NCI-H1694 (cell line): Measurements from ENCODE around the gene SLC5A9.
"Not testable (repeated sequence)": the region's sequence is repeated elsewhere in the genome, so short reads cannot be mapped to it uniquely, and the experiment has no call there.

Experiments used
- DNase-seq: peaks from one replicate; lab custom pipeline; 2025; lab: John Stamatoyannopoulos, UW

SLC5A9 gene

GRCh38 chr1:48214366-48214765, 8.2 kb upstream of the SLC5A9 start:
- DNase-seq: not testable (repeated sequence)

- no peak for DNase-seq
Observed at GRCh38 chr1:48214820-48215219, 7.7 kb upstream of the SLC5A9 start.

DNA sequence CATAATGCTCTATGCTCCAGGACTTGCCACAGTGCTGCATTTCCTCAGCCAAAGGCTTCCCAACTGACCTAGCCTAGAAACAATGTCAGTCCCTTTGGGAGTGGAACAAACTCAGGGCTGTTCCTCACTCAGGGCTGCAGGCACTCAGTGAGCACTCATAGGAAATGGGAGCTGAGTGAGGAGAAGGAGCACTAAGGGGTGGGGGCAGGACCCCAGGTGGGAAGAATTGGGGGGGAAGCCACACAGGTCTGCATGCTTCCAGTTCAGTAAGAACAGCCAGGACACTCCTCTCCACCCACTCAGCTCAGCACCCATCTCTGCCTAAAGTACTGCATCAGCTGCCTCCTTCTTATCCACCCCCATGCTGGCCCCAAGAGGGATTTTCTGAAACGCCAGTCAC, 7.3 kb upstream of the SLC5A9 start:
- DNase-seq: no peak

DNA sequence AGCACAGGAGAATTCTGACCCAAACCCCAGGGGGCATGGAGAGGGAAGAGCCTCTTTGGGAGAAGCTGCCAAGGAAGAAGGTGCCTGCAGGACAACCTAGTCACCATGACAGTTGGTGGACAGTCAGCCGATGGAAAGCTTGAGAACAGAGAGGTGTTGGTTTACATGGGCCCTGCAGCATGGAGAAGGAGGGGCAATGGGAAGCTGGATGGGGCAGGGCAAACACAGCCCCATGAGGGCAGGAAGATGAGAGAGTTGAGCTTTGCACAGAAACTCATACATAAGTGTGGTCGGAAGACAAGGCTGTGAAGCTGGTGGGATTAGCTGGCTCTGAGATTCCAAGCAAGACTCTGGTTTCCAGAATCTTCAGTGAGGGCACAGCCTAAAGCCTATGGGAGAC, 6.6 kb upstream of the SLC5A9 start:
- DNase-seq: no peak

DNA sequence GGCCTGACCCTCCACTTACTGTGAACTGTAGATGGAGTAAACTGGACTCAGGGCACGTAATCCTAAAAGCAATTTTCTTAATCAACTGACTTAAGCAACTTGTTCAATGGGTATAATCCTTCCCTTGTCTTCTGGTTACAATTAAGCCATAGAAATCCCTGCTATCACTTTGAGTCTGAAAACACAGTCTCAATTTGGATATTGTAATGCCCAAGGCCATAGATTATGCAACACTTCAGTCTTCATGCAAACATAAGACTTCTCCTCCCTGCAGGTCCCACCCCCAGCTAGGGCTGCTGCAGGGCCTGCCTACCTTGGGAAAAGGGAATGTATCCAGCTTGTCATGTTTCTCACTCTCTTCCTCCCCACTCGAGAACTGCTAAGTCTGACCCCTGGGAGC, 6.2 kb upstream of the SLC5A9 start:
- DNase-seq: no peak

- no peak for DNase-seq
Observed at GRCh38 chr1:48216941-48217340, 5.6 kb upstream of the SLC5A9 start.

- DNase-seq: no peak
Observed at GRCh38 chr1:48217856-48218255, 4.7 kb upstream of the SLC5A9 start.

DNA sequence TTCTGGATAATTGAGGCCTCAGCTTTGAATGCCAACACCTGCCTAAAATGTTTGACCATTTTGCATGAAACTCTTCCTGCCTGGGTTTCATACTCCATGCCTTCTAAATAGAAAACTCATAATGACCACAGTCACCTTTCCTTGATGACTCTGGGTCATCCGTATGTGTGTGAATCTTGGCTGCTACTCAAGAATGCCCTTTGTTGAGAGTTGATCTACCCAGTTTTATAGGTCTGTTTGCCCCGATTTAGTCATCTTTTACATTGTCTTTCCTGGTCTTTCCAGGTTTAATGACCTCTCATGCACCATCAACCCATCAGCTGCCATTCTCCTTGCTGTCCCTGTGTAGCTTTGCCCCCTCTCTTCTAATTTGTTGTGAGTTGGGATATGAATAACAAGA, 2.7 kb upstream of the SLC5A9 start:
- DNase-seq: no peak

DNA sequence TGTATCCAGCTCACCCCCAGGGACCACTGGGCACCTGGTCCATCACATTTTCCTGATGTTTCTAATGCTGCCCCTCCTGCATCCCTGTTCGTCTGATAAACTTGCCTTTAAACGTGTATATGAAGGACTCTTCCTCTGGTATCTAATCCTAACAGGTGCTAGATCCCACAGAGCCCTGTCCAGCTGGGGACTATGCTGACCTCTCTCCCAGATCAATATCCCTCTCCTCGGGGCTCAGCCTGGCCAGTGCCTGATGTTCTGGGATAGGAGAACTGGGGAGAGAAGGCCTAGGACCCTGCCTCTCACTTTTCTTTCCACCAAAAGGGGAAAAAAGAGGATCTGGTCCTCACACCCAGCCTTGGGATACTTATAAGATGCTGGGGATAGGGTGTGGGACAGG, 1.4 kb upstream of the SLC5A9 start:
- no peak for DNase-seq

- no peak for DNase-seq
Observed at GRCh38 chr1:48221657-48222056, 859 bp upstream of the SLC5A9 start.

GRCh38 chr1:48223366-48224240, 1.1 kb downstream of the SLC5A9 start:
- DNase-seq: no peak

- no peak for DNase-seq
Observed at GRCh38 chr1:48224791-48225190, 2.3 kb downstream of the SLC5A9 start.

DNA sequence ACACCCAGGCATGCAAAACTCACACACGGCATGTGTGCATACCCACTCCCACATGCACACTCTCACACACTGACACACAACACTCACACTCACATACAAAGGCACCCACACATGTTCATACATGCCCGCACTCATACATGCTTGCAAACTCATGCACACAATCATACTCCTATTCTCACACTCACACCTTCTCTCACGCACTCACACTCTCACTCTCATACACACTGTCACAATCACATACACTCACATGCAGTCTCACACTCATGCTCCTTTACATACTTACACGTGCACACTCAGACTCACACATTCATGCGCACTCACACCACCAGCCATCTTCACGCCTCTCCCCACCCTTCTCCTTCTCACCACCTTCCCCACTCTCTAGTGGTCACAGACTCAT, 3.1 kb downstream of the SLC5A9 start:
- DNase-seq: no peak

DNA sequence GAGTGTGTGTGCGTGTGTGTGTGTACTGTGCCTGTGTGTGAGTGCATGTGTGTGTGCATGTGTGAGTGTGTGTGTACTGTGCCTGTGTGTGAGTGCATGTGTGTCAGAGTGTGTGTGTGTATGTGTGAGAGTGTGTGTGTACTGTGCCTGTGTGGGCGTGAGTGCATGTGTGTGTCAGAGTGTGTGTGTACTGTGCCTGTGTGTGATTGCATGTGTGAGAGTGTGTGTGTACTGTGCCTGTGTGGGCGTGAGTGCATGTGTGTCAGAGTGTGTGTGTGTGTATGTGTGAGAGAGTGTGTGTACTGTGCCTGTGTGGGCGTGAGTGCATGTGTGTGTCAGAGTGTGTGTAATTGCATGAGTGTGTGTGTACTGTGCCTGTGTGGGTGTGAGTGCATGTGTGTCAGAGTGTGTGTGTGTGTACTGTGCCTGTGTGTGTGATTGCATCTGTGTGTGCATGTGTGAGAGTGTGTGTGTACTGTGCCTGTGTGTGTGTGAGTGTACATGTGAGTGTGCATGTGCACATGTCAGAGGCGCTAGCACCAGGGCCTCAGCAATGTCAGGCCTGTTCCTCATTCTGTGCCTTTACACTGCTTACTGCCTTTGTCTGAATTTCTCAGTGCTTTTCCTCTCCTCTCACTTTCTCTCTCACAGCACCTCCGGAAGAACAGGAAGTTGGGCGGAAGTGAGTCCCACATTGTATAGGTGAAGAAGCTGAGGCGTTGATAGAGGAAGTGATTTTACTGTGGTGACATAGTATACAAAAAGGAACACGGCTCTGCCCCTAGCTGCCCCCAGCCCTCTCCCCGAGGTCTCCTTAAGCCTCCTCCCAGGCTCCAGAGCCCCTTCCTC, 4.9 kb downstream of the SLC5A9 start:
- DNase-seq: no peak

DNA sequence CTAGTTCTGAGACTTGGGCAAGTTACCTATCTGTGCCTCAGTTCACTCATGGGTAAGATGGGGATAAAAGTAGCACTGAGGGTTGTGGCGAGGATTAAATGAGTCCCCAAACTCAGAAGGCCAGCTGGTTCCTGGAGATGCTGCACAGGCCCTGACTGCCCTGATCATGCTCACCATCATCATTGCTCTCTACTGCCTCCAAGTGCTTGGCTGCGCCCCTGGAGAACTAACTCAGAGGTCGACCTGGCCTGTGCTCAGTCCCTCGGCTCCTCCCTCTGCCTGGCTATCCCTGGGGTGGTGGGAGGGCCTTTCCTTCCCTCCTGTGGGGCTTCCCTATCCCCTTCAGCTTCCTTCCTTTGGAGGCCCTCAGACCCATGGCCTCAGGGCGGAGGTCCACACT, 5.6 kb downstream of the SLC5A9 start:
- no peak for DNase-seq

DNA sequence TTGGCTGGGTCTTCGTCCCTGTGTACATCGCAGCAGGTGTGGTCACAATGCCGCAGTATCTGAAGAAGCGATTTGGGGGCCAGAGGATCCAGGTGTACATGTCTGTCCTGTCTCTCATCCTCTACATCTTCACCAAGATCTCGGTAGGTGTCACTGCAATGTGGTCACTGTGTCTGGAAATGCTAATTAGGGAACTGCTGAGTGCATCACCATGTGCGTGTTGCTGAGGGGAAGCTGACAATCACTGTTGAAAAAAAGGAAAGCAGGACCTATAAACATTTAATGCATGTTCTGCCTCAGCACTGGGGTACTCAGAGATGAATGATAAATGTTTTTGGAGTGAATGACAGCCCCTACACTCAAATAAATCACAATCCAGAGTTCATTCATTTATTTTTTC, 6.8 kb downstream of the SLC5A9 start:
- DNase-seq: no peak

DNA sequence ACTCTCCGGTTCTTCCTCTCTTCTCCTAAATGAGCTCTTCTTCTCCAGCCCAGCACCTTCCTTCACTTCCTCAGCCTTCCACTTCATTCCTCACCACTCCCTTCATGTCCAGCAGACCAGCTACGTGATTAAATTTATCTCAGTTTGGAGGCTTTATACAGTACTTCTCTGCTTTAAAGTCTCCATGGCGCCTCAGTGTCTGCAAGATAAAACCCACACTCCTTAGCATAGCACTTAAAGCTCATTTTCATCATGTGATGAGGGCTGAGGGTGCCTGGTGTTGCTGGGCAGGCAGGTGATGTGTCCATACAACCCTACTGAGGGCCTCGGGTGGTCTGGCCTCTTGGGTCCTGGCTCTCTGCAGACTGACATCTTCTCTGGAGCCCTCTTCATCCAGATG, 7.7 kb downstream of the SLC5A9 start:
- DNase-seq: no peak

DNA sequence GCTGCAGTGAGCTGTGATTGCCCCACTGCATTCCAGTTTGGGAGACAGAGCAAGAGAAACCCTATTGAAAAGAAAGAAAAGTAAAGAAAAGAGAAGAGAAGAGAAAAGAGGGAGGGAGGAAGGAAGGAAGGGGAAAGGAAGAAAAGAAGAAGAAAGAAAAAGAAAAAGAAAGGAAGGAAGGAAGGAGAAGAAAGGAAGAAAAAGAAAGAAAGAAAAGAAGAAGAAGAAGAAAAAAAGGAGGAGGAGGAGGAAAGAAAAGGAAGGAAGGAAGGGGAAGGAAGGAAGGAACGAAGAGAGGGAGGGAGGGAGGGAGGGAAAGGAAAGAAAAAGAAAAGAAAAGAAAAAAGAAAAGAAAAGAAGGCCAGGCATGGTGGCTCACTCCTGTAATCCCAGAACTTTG, 10.2 kb downstream of the SLC5A9 start:
- no peak for DNase-seq

DNA sequence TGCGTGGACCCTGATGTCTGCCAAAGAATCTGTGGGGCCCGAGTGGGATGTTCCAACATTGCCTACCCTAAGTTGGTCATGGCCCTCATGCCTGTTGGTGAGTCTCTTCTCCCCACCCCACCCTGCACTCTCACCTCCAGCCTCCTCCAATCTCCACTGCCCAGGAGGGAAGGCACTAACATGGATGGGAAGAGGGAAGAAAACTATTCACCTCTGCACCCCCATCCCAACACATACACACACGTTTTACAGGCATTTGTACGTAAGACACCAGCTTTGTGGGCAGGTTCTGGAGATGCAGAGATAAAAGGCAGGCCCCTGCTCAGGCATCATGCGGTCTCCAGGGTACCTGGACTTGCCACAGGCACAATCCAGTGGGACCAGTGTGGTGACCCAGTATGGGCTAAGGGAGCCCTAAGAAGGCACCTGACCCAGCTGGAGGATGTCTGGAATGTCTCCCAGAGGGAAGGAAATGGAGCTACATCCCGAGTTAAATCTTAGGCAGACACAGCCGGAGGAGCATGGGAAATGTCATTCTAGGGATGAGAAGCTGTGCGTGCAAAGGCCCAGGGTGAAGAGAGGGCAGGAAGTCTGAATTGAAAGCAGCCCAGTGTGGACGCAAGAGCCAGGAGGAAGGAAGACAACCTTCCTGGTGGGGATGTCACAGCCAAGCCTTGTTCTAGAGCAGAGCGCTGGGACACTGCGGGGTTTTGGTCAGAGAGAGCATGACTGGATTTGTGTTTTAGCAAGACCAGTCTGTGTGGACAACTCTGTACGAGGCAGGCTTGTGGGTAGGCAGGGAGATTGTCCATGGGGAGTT, 11.4 kb downstream of the SLC5A9 start:
- DNase-seq: no peak

GRCh38 chr1:48235652-48236051, 13.1 kb downstream of the SLC5A9 start:
- DNase-seq: no peak

GRCh38 chr1:48236716-48237470, 14.4 kb downstream of the SLC5A9 start:
- DNase-seq: peak; percentile 10
